OCI-LY3 (cell line): Measurements from ENCODE around the gene VAV2.
A peak's percentile ranks its signal among the peaks of the same experiment; 100 is the strongest.

Experiments used
- H2AFZ ChIP-seq: fragments of 200-600, 300-600 bp; shearing (Covaris generic); 2 replicates; pipeline ENCODE4 v1.6.0; 2014; ENCODE audit warnings: antibody characterized with exemption, low read depth, low read length
- H3K27ac ChIP-seq: fragments of 200-600, 300-600 bp; sonication (generic); 2 replicates; pipeline ENCODE4 v1.5.1; 2014; ENCODE audit warnings: mild to moderate bottlenecking, low read length, moderate library complexity, mixed read lengths
- H3K27me3 ChIP-seq: fragments of 200-600, 300-600 bp; sonication (generic); 2 replicates; pipeline ENCODE4 v1.6.1; 2014; ENCODE audit warnings: low read depth, low read length, mixed read lengths
- H3K36me3 ChIP-seq: fragments of 200-600, 300-600 bp; sonication (generic); replicated peaks from 2 replicates; pipeline ENCODE3; 2014; ENCODE audit warnings: low read depth, low read length, mixed read lengths
- H3K4me1 ChIP-seq: fragments of 300-600, 200-600 bp; sonication (generic); 2 replicates; pipeline ENCODE4 v1.6.1; 2014; ENCODE audit warnings: low read length, mixed read lengths
- H3K4me2 ChIP-seq: fragments of 200-600, 300-600 bp; sonication (generic); 2 replicates; pipeline ENCODE4 v1.6.1; 2014; ENCODE audit warnings: low read length, mixed read lengths
- H3K4me3 ChIP-seq: fragments of 300-600, 200-600 bp; sonication (generic); 2 replicates; pipeline ENCODE4 v1.5.1; 2014; ENCODE audit warnings: antibody characterized with exemption, mild to moderate bottlenecking, low read length, moderate library complexity
- H3K79me2 ChIP-seq: fragments of 300-600, 200-600 bp; shearing (Covaris generic); 2 replicates; pipeline ENCODE4 v1.6.1; 2014; ENCODE audit warnings: mild to moderate bottlenecking, low read length, mixed read lengths
- H3K9ac ChIP-seq: fragments of 300-600, 200-600 bp; shearing (Covaris generic); 2 replicates; pipeline ENCODE4 v1.6.0; 2014; ENCODE audit warnings: mild to moderate bottlenecking, low read length, moderate library complexity
- H3K9me3 ChIP-seq: fragments of 200-600, 300-600 bp; shearing (Covaris generic); 2 replicates; pipeline ENCODE4 v1.6.1; 2014; ENCODE audit warnings: low read length, mixed read lengths; ENCODE audit not compliant: insufficient read depth
- H4K20me1 ChIP-seq: fragments of 200-600, 300-600 bp; sonication (generic); 2 replicates; pipeline ENCODE4 v1.6.1; 2016; ENCODE audit warnings: low read length, mixed read lengths; ENCODE audit not compliant: insufficient read depth
- EZH2phosphoT487 ChIP-seq: fragments of 200-600 bp; shearing (Covaris generic); IDR thresholded peaks from 2 replicates; pipeline ENCODE4 v1.6.1; 2018; ENCODE audit warnings: antibody characterized with exemption, mixed run types, low read depth
- TF ChIP-seq, protein P1 (sequence below): fragments of 200-600, 300-600 bp; sonication (generic); IDR thresholded peaks from 2 replicates; pipeline ENCODE4 v1.5.1; 2014; ENCODE audit warnings: antibody characterized with exemption, low read length, low read depth

VAV2 gene

GRCh38 chr9:133949486-133950061 is 42.5 kb downstream of the VAV2 start:
- no peak overlapping the region for H2AFZ ChIP-seq
- H3K9me3 ChIP-seq = no peaks in the 10 kb centered on the region
- H3K27ac ChIP-seq = peak overlapping the region; percentile 67
- peak overlapping the region; percentile 67 for H3K4me2 ChIP-seq
- TF ChIP-seq, protein P1, sequence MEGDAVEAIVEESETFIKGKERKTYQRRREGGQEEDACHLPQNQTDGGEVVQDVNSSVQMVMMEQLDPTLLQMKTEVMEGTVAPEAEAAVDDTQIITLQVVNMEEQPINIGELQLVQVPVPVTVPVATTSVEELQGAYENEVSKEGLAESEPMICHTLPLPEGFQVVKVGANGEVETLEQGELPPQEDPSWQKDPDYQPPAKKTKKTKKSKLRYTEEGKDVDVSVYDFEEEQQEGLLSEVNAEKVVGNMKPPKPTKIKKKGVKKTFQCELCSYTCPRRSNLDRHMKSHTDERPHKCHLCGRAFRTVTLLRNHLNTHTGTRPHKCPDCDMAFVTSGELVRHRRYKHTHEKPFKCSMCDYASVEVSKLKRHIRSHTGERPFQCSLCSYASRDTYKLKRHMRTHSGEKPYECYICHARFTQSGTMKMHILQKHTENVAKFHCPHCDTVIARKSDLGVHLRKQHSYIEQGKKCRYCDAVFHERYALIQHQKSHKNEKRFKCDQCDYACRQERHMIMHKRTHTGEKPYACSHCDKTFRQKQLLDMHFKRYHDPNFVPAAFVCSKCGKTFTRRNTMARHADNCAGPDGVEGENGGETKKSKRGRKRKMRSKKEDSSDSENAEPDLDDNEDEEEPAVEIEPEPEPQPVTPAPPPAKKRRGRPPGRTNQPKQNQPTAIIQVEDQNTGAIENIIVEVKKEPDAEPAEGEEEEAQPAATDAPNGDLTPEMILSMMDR = no peak
- TF ChIP-seq EZH2phosphoT487 = no peak
- peaks cover 10% of the 10 kb centered on the region for H4K20me1 ChIP-seq
- peak overlapping the region; percentile 56; the same call in 1 of the 2 replicates for H3K9ac ChIP-seq
- no peaks in the 10 kb centered on the region for H3K27me3 ChIP-seq
- H3K4me3 ChIP-seq = peak overlapping the region; percentile 51; the same call in 1 of the 2 replicates
- peaks cover 94% of the 10 kb centered on the region for H3K79me2 ChIP-seq
- H3K4me1 ChIP-seq = peaks cover 88% of the 10 kb centered on the region
- H3K36me3 ChIP-seq = peaks cover 22% of the 10 kb centered on the region

DNA sequence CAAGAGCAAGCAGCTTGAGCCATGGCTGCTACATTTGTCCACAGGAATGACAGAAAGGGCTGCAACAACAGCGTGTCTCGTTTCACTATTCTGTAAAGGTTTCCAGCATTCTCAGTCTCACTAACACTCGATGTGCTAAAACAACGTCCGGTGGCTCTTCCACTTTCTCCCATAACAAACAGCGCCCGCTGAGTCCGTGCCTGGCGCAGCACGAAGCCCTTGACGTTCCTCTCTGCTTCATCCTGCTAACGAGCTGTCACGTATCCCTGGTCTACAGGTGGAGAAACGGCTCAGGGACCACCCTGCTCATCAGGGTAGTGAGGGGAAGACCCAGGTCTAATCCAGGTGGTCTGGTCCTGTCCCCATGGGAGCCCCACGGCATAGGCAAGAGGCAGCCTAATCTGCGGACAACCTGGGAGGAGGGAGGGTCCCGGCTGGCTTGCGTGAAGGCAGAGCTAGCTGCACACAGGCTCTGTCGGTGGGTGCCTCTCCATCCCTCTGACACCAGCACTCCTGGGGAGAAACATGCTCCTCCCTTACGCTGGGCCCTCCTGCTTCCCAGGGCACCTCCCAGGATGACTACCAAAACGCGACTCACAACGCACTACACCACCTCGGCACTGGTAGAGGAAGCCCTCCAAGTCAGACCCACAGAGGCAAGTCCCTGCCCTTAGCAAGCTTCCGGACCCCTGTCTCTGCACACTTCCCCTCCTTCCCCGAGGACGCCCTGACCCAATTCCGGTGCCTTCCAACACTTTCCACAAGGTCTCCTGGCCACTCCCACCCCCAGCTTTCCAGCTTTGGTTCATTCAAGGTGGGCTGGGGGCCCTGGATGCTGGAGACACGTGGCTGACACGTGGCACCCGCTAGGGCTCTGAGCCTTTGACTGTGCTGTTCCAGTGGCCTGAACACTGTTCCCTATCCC is 43.3 kb downstream of the VAV2 start:
- TF ChIP-seq EZH2phosphoT487 = no peak
- TF ChIP-seq, protein P1 = no peak
- Histone ChIP-seq H3K9me3 (no peaks in the 10 kb centered on the region), H4K20me1 (peaks cover 8% of the 10 kb centered on the region), H3K79me2 (peaks cover 94% of the 10 kb centered on the region), H3K9ac (no peak overlapping the region), H3K4me1 (peaks cover 88% of the 10 kb centered on the region), H3K27me3 (no peaks in the 10 kb centered on the region), H3K27ac (no peak overlapping the region), H3K4me2 (no peak overlapping the region), H3K4me3 (no peak overlapping the region), H3K36me3 (peaks cover 29% of the 10 kb centered on the region), H2AFZ (no peak overlapping the region)

- Histone ChIP-seq H3K9me3 (no peaks in the 10 kb centered on the region), H3K27ac (no peak overlapping the region), H2AFZ (no peak overlapping the region), H3K36me3 (peaks cover 32% of the 10 kb centered on the region), H3K27me3 (no peaks in the 10 kb centered on the region), H3K4me1 (peaks cover 85% of the 10 kb centered on the region), H3K4me2 (no peak overlapping the region), H4K20me1 (0 out of 2 replicates have a peak, but pooled peaks cover under 1% of the 10 kb centered on the region), H3K79me2 (peaks cover 94% of the 10 kb centered on the region), H3K9ac (no peak overlapping the region), H3K4me3 (no peak overlapping the region)
- TF ChIP-seq, protein P1 = no peak
- TF ChIP-seq EZH2phosphoT487 = no peak
Observed at GRCh38 chr9:133948131-133948530, 44.0 kb downstream of the VAV2 start.

GRCh38 chr9:133946840-133947486 is 45.2 kb downstream of the VAV2 start:
- Histone ChIP-seq H4K20me1 (no peaks in the 10 kb centered on the region), H2AFZ (no peak overlapping the region), H3K9ac (peak overlapping the region; percentile 81; the same call in 1 of the 2 replicates), H3K36me3 (peaks cover 41% of the 10 kb centered on the region), H3K27me3 (no peaks in the 10 kb centered on the region), H3K27ac (peak overlapping the region; percentile 93), H3K4me2 (peak overlapping the region; percentile 83), H3K4me3 (peak overlapping the region; percentile 62), H3K4me1 (peaks cover 81% of the 10 kb centered on the region), H3K9me3 (no peaks in the 10 kb centered on the region), H3K79me2 (peaks cover 96% of the 10 kb centered on the region)
- no peak for TF ChIP-seq EZH2phosphoT487
- TF ChIP-seq, protein P1 = no peak
